ENCODE results near the gene MYCBP.

DNA sequence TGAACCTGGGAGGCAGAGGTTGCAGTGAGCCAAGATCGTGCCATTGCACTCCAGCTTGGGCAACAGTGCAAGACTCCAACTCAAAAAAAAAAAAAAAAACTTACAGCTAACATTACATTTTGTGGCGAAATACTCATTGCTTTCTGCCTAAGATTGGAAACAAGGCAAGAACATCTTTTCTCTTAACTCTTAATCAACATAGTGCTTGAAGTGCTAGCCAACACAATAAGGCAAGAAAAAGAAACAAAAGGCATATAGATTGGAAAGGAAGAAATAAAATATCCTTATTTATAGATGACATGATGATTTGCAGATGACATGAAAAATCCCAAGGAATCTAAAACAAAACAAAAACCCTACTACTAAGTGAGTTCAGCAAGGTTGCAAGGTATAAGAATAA, 32.8 kb upstream of the MYCBP start:
- TF ChIP-seq ZNF747 (tag by site-specific recombination; IDR thresholded peaks at IDR 0.05) (no peak), ZNF785 (tag by site-specific recombination; IDR thresholded peaks at IDR 0.05) (no peak), ZNF174 (tag by site-specific recombination; IDR thresholded peaks at IDR 0.05) (no peak), ZNF624 (tag by site-specific recombination; IDR thresholded peaks at IDR 0.05) (no peak), BCL11A (tag by site-specific recombination; IDR thresholded peaks at IDR 0.05; ENCODE audit: low read depth) (no peak), ZNF548 (tag by site-specific recombination; IDR thresholded peaks at IDR 0.05) (no peak)
- TF ChIP-seq, protein P1, sequence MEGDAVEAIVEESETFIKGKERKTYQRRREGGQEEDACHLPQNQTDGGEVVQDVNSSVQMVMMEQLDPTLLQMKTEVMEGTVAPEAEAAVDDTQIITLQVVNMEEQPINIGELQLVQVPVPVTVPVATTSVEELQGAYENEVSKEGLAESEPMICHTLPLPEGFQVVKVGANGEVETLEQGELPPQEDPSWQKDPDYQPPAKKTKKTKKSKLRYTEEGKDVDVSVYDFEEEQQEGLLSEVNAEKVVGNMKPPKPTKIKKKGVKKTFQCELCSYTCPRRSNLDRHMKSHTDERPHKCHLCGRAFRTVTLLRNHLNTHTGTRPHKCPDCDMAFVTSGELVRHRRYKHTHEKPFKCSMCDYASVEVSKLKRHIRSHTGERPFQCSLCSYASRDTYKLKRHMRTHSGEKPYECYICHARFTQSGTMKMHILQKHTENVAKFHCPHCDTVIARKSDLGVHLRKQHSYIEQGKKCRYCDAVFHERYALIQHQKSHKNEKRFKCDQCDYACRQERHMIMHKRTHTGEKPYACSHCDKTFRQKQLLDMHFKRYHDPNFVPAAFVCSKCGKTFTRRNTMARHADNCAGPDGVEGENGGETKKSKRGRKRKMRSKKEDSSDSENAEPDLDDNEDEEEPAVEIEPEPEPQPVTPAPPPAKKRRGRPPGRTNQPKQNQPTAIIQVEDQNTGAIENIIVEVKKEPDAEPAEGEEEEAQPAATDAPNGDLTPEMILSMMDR (tag by site-specific recombination; IDR thresholded peaks at IDR 0.05), result no peak
- TF ChIP-seq, protein P2, sequence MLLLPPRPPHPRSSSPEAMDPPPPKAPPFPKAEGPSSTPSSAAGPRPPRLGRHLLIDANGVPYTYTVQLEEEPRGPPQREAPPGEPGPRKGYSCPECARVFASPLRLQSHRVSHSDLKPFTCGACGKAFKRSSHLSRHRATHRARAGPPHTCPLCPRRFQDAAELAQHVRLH (tag by site-specific recombination; IDR thresholded peaks at IDR 0.05), result no peak
- TF ChIP-seq, protein P3, sequence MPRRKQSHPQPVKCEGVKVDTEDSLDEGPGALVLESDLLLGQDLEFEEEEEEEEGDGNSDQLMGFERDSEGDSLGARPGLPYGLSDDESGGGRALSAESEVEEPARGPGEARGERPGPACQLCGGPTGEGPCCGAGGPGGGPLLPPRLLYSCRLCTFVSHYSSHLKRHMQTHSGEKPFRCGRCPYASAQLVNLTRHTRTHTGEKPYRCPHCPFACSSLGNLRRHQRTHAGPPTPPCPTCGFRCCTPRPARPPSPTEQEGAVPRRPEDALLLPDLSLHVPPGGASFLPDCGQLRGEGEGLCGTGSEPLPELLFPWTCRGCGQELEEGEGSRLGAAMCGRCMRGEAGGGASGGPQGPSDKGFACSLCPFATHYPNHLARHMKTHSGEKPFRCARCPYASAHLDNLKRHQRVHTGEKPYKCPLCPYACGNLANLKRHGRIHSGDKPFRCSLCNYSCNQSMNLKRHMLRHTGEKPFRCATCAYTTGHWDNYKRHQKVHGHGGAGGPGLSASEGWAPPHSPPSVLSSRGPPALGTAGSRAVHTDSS (tag by site-specific recombination; IDR thresholded peaks at IDR 0.05), result no peak
- TF ChIP-seq, protein P4, sequence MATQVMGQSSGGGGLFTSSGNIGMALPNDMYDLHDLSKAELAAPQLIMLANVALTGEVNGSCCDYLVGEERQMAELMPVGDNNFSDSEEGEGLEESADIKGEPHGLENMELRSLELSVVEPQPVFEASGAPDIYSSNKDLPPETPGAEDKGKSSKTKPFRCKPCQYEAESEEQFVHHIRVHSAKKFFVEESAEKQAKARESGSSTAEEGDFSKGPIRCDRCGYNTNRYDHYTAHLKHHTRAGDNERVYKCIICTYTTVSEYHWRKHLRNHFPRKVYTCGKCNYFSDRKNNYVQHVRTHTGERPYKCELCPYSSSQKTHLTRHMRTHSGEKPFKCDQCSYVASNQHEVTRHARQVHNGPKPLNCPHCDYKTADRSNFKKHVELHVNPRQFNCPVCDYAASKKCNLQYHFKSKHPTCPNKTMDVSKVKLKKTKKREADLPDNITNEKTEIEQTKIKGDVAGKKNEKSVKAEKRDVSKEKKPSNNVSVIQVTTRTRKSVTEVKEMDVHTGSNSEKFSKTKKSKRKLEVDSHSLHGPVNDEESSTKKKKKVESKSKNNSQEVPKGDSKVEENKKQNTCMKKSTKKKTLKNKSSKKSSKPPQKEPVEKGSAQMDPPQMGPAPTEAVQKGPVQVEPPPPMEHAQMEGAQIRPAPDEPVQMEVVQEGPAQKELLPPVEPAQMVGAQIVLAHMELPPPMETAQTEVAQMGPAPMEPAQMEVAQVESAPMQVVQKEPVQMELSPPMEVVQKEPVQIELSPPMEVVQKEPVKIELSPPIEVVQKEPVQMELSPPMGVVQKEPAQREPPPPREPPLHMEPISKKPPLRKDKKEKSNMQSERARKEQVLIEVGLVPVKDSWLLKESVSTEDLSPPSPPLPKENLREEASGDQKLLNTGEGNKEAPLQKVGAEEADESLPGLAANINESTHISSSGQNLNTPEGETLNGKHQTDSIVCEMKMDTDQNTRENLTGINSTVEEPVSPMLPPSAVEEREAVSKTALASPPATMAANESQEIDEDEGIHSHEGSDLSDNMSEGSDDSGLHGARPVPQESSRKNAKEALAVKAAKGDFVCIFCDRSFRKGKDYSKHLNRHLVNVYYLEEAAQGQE (tag by site-specific recombination; IDR thresholded peaks at IDR 0.05), result no peak
